Activated CD8-positive, alpha-beta memory T cell treated with anti-CD3 and anti-CD28 coated beads for 1 hour (primary cell): Measurements from ENCODE around the gene TMEM213.

Experiments
- DNase-seq, 2 donors: peaks; one replicate each; pipeline ENCODE4 v3.0.0-alpha.2; 2020; ENCODE audit warnings: low read depth in 1 of 2; ENCODE audit errors: extremely low read depth in 1 of 2

Gene TMEM213

DNA sequence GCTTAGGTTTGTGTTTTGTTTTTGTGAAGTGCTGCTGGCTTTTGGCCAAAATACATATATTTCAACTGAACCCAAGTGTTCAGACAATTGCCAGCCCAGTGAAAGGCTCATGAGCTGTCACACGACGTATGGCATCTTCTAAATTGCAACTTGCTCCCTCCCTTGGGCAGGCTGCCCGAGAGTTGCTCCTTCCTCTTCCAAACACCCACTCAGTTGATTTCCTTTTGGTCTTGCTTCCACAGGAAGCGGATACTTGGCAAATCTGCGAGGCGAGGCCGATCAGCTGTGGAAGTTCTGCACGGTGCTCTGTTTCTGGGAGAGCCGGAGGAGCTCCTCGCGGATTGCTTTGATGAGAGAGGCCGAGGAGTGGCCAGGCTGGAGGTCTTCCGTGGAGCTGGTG is 39.8 kb downstream of the TMEM213 start:
- DNase-seq = no peak

DNA sequence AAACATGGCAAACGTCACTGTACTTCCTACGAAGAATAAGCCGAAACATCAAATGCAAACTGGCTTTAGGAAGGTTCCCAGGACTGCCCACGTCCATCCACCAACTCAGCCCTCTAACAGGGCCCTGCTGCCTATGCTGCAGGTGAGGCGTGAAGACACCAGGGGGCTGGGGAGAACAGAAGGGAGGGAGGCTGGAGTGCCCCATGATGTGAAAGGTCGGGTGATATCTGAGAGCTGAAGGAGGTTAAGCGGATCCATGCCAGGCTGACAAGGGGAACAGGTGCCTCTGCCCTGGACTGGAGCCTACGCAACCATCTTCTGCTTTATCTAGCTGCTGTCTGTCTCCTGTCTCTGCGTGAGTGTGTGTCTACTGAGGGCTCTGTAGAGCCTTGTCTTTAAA is 40.4 kb downstream of the TMEM213 start:
- DNase-seq = no peak

GRCh38 chr7:138842111-138842510 is 44.3 kb downstream of the TMEM213 start:
- no peak for DNase-seq

DNA sequence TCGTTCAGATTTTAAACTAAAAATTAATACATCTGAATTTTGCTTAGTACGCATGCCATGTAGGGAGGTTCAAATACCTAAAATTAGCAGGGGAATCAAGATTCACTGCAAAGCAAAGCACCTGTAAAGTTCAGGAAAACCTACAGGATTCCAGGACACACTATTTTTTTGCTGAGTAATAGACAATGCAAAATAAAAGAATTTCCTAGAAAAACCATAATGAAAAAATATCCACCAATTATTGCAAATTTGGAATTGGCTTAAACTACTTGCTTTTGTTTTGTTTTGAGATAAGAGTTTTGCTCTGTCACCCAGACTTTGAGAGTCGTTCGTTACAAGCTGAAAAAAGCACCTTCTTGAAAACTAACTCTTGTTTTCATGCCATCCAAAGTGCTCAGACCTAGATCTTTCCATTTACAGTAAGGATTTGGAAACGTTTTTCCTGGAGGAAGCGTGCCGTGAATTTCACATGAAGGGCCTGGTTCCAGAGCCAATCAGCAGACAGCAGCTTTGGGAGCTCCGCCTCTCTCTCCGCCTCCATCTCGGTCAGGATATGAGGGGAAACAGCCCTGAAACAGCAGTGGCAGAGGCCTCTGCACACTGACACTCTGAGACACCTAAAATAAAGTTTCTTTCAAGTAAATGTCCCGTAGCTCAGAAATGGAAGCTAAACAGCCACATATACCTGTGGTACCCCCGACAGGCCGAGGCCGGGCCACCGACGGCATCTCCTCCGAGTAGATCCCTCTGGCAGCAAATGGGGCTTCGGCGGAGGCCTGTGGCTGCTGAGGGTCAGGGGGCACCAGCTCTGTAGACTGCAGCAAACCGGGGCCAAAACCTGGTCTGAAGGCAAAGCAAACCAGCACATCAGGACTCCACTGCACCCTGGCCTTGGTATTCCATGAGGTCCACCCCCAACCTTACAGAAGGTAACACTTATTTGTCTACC is 46.1 kb downstream of the TMEM213 start:
- no peak for DNase-seq

GRCh38 chr7:138845711-138846110 is 47.9 kb downstream of the TMEM213 start:
- DNase-seq = no peak

- no peak for DNase-seq
These were observed 50.5 kb downstream of the TMEM213 start for GRCh38 chr7:138848056-138848980.

DNA sequence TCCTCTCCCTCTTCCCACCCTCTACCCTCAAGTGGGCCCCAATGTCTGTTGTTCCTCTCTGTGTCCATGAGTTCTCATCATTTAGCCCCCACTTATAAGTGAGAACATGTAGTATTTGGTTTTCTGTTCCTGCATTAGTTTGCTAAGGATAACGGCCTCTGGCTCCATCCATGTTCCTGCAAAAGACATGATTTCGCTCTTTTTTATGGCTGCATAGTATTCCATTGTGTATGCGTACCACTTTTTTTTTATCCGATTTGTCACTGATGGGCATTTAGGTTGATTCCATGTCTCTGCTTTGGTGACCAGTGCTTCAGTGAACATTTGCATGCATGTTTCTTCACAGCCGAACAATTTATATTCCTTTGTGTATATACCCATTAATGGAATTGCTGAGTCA is 51.9 kb downstream of the TMEM213 start:
- no peak for DNase-seq

- DNase-seq = no peak
These were observed 54.7 kb downstream of the TMEM213 start for GRCh38 chr7:138852469-138852868.

- DNase-seq = no peak
These were observed 55.7 kb downstream of the TMEM213 start for GRCh38 chr7:138853448-138853847.

DNA sequence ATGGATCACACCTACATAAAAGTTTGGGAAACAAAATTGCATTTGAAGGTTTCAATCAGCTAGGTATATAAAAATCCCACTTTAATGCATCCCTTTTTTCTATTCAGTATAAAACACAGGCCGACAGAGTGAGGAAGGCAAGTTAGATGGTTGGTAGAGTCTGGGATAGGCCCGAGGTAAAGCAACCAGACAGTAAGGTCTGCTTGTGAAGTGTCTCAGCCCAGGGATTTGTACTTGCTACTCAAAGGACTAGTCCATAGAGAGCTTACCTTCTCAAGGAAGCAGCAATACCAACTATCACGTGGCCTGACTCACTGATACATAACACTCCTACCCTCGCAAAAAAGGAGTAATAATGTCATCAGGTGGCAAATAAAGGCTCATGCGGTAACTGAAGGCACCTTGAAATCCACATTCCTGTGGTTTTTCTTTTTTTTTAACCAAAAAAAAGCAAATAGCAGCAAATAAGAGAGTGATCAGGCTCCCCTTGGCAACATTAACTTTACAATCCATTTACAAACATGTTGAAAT is 56.4 kb downstream of the TMEM213 start:
- DNase-seq = no peak

- no peak for DNase-seq
These were observed 59.9 kb downstream of the TMEM213 start for GRCh38 chr7:138857728-138858127.

GRCh38 chr7:138861051-138861450 is 63.3 kb downstream of the TMEM213 start:
- no peak for DNase-seq

DNA sequence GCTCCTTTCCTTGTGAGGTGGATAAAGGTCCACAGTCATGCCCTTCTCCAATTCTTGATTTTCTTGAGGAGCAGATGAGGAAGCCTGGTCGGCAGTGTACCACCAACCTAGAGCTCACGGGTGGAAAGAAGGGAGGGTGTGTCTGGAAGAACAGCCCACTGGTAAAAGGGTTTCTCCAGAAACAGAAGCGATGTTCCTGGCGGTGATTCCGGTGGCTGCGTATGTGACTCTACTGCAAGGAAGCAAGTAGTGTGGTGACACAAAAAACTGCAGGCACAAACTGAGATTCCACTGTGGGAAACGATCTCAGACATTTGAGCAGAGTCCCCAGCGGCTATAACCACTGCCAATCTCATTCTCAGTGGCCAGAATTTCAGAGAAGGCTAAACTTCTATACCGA is 66.1 kb downstream of the TMEM213 start:
- no peak for DNase-seq

GRCh38 chr7:138864667-138865066 is 66.9 kb downstream of the TMEM213 start:
- DNase-seq = no peak

- no peak for DNase-seq
These were observed 68.0 kb downstream of the TMEM213 start for GRCh38 chr7:138865843-138866242.

DNA sequence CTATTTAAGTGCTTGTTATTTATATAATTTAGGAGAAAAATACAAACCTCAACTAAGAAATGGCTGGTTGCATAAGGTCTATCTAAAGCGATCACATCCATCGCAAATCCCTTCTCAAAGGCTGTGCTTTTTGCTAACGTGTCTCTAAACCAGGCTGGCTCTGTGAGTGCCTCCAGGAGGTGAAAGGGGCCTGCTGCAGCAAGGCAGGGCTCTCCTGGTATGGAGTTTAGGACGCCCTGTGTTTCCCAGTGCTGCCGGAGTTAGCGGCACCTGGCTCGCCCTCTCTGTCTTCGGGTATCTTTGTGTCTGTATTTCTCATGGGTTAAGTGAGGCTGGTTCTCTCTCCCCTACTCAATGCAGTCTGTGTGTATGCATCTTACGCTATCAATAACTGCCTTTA is 68.6 kb downstream of the TMEM213 start:
- no peak for DNase-seq

DNA sequence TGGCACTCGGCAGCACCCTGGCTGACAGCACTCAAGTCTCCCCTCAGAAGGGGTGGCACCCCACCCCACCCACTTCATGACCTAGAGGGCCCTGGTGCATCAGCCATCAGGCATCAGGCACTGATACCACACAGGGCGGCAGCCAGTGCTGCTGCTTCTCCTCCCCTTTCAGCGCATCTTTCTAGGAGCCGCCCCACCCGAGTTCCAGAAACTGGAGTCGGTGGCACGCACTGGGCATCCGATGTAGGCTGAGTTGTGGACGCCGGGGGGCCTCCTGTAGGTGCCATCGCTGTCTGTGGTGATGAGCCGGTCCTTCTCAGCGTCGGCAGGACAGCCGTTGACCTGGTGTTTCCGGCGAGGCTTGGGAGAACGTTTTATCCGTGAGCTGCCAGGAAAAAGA is 70.0 kb downstream of the TMEM213 start:
- DNase-seq = no peak

- DNase-seq = no peak
These were observed 70.9 kb downstream of the TMEM213 start for GRCh38 chr7:138868711-138869110.

GRCh38 chr7:138869353-138869752 is 71.6 kb downstream of the TMEM213 start:
- no peak for DNase-seq

GRCh38 chr7:138871065-138871813 is 73.4 kb downstream of the TMEM213 start:
- DNase-seq = no peak

DNA sequence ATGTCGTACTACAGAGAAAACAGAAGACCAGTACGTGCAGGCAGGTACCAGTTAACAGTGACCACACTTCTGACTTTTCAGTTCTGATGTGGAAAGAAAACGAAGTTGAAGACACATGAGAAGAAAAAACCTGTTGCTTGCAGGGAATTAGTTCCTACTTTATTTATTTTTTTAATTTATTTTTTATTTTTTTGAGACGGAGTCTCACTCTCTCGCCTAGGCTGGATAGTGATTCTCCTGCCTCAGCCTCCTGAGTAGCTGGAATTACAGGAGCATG is 74.0 kb downstream of the TMEM213 start:
- DNase-seq = no peak
